HG02840 (cell line): Measurements from ENCODE around the gene JUP.
"Not testable (repeated sequence)": the region's sequence is repeated elsewhere in the genome, so short reads cannot be mapped to it uniquely, and the experiment has no call there.

Experiments used
- ATAC-seq: cut with Tn5 transposase; IDR thresholded peaks from one replicate; pipeline ENCODE4 v1.9.1; 2021; ENCODE audit warnings: mild to moderate bottlenecking, moderate library complexity, moderate number of reproducible peaks; ENCODE audit not compliant: unreplicated experiment, low FRiP score

The JUP gene

DNA sequence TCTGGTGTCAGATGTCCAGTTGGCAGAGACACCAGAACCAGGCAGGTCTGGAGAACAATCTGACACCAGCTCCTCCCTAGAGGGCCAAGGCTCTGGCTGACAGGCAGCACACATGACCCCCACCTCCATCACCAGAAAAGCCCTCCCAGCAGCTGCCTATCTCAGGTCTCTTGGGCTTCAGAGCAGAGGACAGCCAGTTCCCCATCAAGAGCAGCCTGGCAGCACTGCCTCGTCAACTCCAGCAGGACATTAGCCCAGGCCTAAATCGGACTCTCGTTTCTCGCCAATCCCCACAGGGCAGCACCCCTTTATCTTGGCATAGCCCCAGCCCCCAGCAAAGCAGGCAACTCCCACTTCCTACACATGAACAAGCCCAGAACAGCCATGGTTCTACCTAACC is 4.4 kb downstream of the JUP start:
- ATAC-seq, result no peak

GRCh38 chr17:41781404-41782110 is 5.0 kb downstream of the JUP start:
- ATAC-seq, result no peak

DNA sequence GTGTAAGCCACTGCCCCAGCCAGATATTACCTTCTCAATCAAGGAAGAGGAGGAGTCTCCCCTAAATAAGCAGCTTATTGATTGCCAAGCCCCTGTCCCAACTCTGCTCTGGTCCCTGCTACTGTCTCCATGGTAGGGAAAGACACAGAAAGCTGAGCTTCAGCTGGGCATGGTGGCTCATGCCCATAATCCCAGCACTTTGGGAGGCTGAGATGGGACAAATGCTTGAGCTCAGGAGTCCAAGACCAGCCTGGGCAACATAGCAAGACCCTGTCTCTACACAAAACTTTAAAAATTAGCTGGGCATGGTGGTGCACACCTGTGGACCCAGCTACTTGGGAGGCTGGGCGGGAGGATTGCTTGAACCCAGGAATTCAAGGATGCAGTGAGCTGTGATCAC is 6.6 kb downstream of the JUP start:
- no peak for ATAC-seq

DNA sequence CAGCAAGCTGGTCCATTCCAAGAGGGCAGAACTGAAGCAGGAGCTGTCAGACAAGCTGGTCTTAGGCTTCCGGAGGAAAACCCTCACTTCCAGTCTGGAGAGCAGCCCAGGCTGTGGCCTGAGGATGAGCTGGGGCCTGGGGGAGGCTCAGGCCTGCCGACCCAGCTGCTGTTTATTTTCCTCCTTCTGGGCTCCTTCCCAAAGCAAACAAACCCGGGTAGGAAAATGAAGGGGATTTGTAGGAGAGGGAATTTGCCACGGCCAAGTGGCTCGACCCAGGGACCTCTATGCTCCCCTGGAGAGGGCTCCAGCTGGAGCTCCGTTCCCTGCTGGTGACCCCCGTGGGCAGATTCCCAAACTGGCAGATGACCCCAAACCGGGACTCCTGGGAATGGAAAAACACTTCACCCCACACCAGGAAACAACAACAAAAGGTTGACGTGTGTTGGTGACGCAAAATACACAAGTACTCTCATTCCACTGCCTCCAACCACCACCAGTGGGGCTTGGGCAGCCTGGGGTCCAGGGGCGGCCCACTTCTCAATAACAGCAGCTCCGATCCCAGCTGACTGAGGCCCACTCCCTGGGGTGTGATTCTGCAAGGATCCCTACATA is 8.8 kb downstream of the JUP start:
- ATAC-seq, result no peak

DNA sequence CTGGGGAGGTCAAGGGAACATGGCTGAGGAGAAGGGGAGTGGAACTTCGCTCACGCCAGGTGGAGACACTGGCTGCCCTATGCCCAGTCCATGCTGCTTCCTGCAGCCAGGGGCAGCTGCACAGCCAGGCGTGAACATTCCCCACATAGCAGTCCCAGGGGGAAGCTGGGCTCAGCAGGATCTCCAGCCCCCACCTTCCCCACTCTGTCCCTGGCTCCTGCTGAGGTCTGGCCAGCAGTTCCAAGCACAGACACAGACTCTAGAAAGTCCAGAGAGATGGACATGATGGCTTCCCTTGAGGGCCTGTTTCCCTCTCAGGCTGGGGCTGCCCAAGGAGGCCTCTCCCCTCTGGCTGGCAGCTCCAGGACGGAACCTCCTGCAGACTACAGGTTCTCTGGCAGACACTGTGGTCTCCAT is 9.3 kb downstream of the JUP start:
- ATAC-seq, result no peak

GRCh38 chr17:41776262-41776900 is 10.1 kb downstream of the JUP start:
- ATAC-seq, result not testable (repeated sequence)

DNA sequence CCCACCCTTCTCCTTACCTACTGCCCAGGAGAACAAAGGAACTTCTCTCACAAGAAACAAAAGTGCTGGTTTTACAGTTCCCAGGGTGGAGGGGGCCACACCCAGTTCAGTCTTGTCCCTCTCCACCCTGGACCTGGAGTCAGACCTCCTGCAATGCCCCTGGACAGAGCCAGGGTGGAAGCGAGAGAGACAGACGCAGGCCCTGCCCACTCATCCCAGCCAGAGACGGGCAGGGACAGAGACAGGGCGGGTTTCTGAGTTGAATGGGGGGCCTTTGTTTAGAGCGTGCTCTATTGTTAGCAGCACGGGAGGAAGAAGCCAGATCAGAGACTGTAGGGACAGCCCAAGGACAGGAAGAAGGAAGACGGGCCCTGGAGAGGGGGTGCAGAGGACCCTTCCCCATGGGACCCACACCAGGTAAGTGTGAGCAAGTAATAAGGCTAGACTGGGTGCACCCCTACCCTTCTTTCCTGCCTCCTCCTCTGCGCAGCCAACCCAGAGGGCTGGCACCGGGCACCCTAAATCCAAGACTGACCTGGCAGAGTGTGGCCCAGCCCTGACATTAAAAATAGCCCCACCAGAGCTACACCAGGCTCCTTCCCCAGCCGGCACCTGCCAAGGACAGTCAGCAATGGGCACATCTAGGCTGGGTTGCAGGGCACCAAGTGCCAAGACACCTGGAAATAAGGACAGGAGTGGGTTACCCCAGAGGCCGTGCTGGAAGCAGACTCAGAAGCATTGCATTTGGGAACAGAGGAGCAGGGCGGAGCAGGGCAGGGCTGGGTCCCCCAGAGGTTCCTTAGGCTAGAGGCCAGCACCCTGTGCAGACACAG is 10.9 kb downstream of the JUP start:
- no peak for ATAC-seq

- no peak for ATAC-seq
These were observed 12.7 kb downstream of the JUP start for GRCh38 chr17:41773731-41774193.

GRCh38 chr17:41773190-41773588 is 13.3 kb downstream of the JUP start:
- no peak for ATAC-seq

DNA sequence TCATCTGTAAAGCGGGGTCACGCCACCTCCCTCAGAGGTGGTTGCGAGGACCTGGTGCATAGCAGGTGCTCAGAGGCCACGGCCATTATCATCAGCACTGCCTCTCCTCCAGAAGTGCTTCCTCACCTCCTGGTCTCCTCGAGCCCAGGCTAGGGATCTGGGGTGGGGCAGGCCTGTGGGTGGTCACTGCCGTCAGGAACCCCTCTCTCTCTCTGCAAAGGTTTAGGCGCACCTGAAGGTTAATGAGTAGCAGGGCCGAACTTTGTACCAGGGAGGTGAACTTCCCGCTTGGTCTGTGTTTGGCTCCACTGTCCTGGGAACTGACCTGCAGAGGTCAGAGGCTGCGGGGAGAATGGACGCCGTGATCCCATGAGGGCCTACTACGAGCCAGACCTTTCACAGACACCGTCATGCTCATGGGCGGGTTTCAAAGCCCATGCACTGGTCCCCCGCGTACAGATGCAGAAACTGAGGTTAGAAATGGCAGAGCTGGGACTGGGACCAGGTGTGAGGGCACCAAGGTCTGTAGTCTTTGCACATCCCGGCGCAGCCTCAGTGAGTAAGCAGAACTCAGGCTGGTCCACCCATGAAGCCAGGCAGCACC is 13.8 kb downstream of the JUP start:
- no peak for ATAC-seq

GRCh38 chr17:41772218-41772585 is 14.3 kb downstream of the JUP start:
- ATAC-seq, result no peak

DNA sequence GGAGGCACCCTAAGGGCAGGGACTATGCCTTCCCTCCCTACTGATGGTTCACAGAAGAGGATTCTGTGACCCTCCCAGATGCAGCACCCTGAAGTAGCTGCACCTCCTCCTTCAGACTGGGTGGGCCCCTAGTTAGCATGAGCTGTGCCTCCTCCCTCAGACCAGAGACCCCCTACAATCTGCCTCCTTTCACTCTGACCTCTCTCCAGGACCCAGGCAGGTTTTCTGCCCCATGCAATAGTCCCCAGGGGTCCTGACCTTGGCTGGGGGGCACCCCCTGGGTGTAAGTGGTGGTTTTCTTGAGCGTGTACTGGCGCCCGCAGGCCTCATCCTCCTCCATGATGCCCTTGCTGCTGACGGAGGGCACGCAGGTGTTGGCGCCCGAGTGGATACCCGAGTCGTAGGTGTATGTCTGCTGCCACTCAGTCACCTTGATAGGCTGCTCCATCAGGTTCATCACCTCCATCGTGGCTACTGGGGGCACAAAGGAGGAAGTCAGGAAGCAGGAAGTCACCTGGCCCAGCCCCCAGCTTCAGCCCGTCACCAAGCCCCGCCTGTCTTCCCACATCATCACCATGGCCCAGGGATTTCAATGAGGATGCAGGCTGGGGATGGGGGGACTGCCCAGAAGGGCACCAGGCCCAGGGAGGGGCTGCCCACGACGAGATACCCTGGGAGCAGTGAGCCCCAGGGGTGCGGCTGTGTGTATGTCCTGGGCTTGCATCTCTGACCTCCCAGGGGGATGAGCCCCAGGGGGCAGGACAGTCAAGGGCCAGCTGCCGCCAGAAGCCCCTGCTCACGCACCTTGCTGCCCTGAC is 14.9 kb downstream of the JUP start:
- no peak for ATAC-seq

DNA sequence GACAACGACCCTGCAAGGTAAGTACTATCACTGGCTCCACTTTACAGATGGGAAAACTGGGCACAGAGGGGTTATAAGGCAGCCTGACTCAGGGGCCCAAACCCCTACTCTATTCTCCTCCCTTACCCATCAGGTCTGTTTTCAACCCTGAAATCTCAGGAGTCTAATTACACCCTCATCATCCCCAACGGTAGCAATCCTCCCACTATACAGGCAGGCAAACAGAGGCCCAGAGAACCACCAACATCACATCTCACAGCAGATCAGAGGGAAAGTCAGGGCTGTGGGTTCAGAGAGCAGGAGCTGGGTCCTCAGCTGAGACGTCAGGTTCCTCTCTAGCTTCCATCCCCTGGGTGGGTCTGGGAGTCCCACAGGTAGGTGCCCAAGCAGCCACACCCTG is 16.5 kb downstream of the JUP start:
- ATAC-seq, result no peak

DNA sequence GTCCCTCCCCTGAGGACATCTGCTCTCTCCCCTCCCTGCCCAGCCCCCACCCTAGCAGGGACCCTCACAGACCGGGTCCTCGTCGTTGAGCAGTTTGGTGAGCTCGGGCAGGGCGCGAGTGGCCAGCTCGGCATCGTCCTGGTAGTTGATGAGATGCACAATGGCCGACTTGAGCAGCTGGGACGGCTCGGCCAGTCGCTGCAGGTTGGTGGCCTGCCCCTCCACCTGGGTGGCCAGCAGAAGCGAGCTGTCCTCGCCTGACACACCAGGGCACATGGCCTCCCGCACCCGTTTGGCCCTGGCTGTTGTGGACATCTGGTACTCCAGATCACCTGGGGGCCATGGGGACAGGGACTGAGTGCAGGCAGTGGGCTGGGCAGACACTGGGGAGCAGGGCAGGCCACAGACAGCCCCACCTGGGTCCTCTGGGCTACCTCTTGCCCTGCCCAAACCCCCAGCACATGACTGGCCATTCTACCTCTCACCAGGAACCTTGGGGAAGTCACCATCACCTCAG is 17.1 kb downstream of the JUP start:
- ATAC-seq, result no peak

DNA sequence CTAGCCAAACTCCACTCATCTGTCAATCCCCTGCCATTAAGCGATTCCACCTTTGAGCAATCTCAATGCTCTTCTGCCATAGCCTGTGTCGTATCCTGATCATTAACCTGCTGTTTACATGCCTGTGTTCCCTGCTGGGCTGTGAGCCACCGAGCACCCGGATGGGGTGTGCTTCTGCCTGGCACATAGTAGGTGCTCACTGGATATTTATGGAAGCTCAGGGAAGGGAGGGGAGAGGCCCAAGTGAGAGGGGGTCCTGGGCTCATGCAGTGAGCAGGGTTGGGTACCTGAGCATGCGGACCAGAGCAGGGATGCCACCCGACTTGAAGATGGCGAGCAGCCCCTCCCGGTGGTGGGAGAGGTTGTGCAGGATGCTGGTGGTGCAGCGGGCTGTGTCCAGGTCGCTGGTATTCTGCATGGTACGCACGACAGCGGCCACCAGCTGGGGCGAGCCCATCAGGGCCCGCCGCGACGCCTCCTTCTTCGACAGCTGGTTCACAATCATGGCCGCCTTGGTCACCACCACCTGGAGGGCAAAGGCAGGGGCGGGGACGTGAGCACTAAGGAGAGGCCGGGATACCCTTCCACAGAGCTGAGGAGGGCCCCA is 17.7 kb downstream of the JUP start:
- no peak for ATAC-seq

DNA sequence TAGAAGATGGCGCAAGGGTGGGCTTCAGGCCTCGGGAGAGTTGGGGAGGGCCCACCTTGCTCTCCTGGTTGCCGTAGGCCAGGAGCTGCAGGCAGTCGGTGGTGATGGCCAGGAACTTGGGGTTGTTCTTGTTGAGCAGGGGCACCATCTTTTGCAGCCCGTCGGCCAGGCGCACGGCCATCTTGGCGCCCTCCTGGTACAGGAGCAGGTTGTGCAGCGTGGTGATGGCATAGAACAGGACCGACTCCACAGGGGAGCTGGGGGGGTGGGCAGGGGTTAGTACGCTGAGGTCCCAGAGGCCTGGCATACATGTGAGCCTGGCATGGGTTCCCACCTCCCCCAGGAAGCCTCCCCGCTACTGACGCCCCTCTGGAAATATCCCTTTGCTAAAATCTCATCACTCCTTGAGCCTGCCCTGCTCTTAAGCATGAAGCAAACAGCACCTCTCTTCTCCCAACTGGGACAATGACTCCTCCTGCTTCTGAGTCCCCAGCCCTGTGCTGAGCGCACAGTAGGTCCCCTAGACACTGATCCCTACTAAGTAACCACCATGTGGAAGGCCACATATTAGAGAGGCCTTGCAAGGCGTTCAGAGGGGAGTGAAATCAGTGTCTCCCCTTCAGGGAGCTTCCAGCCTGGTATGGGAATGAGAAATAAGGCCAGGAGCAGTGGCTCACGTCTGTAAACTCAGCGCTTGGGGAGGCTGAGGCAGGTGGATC is 19.0 kb downstream of the JUP start:
- no peak for ATAC-seq

GRCh38 chr17:41766135-41766534 is 20.4 kb downstream of the JUP start:
- no peak for ATAC-seq

- ATAC-seq, result no peak
These were observed 23.2 kb downstream of the JUP start for GRCh38 chr17:41763327-41763726.

DNA sequence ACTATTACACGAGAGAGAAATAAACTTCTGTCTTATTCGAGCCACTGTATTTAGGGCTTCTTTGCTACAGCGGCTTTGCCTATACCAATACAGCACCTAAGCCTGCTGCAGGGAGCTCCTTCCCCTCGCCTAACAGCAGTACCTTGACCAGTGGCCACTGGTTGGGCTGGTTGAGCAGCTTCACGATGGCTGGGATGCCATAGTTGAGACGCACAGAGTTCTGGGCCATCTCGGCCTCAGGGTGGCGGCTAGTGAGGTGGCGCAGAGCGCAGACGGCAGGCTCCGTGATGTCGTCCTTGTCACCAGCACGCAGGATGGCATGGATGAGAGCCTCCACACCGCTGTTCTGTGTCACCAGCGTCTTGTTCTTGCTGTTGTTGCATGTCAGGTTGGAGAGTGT is 23.7 kb downstream of the JUP start:
- ATAC-seq, result no peak
